Stimulated activated naive CD8-positive, alpha-beta T cell treated with anti-CD3 and anti-CD28 coated beads, Interleukin-15, Interleukin-2, amounts not matched to agents 100 U/mL and 50 U/mL, for 24 hours (primary cell): ENCODE measurements around the gene ADAMTS17.

Source experiments
- ATAC-seq: fragments of 150-1000 bp; cut with Tn5 transposase; one replicate; pipeline ENCODE4 v1.10.0; 2021
- DNase-seq: peaks from one replicate; pipeline ENCODE4 v3.0.0; 2021

ADAMTS17 gene

GRCh38 chr15:100108846-100109245 is 232.9 kb downstream of the ADAMTS17 start:
- ATAC-seq (no peak), DNase-seq (no peak)

GRCh38 chr15:100108346-100108745 is 233.4 kb downstream of the ADAMTS17 start:
- DNase-seq, result no peak

GRCh38 chr15:100107606-100108225 is 234.1 kb downstream of the ADAMTS17 start:
- DNase-seq (no peak), ATAC-seq (no peak)

More at GRCh38 chr15:100108346-100108745, 233.4 kb downstream of the ADAMTS17 start:
- ATAC-seq, result no peak

GRCh38 chr15:100107151-100107550 is 234.6 kb downstream of the ADAMTS17 start:
- ATAC-seq (no peak), DNase-seq (no peak)

- ATAC-seq (no peak), DNase-seq (no peak)
Observed at GRCh38 chr15:100106732-100107131, 235.0 kb downstream of the ADAMTS17 start.

GRCh38 chr15:100105101-100105500 is 236.7 kb downstream of the ADAMTS17 start:
- no peak for ATAC-seq
- DNase-seq, result no peak

GRCh38 chr15:100104245-100104644 is 237.5 kb downstream of the ADAMTS17 start:
- ATAC-seq, result no peak

GRCh38 chr15:100103828-100104227 is 237.9 kb downstream of the ADAMTS17 start:
- ATAC-seq (no peak), DNase-seq (no peak)

More at GRCh38 chr15:100104245-100104644, 237.5 kb downstream of the ADAMTS17 start:
- no peak for DNase-seq

GRCh38 chr15:100101426-100102089 is 240.2 kb downstream of the ADAMTS17 start:
- DNase-seq, result no peak
- ATAC-seq, result no peak

- ATAC-seq, result no peak
- no peak for DNase-seq
Observed at GRCh38 chr15:100100926-100101325, 240.8 kb downstream of the ADAMTS17 start.

GRCh38 chr15:100099976-100100375 is 241.8 kb downstream of the ADAMTS17 start:
- DNase-seq (no peak), ATAC-seq (no peak)

GRCh38 chr15:100098705-100099104 is 243.1 kb downstream of the ADAMTS17 start:
- no peak for ATAC-seq
- DNase-seq, result no peak

- DNase-seq, result no peak
- ATAC-seq, result no peak
Observed at GRCh38 chr15:100097342-100098127, 244.2 kb downstream of the ADAMTS17 start.

GRCh38 chr15:100096700-100097099 is 245.1 kb downstream of the ADAMTS17 start:
- DNase-seq, result no peak

GRCh38 chr15:100096248-100096600 is 245.6 kb downstream of the ADAMTS17 start:
- DNase-seq, result no peak
- ATAC-seq, result no peak

More at GRCh38 chr15:100096700-100097099, 245.1 kb downstream of the ADAMTS17 start:
- ATAC-seq, result no peak

GRCh38 chr15:100095541-100096247 is 246.1 kb downstream of the ADAMTS17 start:
- ATAC-seq (no peak), DNase-seq (no peak)

GRCh38 chr15:100094127-100094510 is 247.7 kb downstream of the ADAMTS17 start:
- ATAC-seq (no peak), DNase-seq (no peak)

- no peak for ATAC-seq
- no peak for DNase-seq
Observed at GRCh38 chr15:100093211-100094126, 248.3 kb downstream of the ADAMTS17 start.

- no peak for ATAC-seq
Observed at GRCh38 chr15:100092034-100092433, 249.7 kb downstream of the ADAMTS17 start.

GRCh38 chr15:100090411-100090810 is 251.4 kb downstream of the ADAMTS17 start:
- DNase-seq, result no peak
- no peak for ATAC-seq

More at GRCh38 chr15:100092034-100092433, 249.7 kb downstream of the ADAMTS17 start:
- DNase-seq, result no peak
